NCI-H510A (cell line): ENCODE data around the gene CHN2.

Experiments used
- DNase-seq: peaks from one replicate; lab custom pipeline; 2025; lab: John Stamatoyannopoulos, UW

The CHN2 gene

DNA sequence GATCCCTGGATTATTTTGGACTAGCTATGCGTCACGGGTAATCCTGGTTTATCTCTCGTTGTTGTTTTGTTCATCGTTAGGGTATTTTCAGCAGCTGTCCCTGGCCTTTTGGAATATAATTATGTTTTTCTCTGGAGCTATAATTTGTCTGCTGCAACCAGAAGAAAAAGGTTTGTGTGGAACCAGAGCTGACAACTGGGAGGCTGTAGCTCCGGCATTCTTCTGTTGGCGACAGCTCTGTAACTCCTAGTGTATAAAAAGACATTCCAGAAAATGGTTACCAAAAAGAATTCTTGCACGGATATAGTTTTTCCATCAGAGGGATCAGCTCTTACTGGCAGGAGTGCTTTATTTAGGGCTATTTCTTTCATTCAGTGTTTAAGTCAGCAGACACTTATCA is 238.1 kb downstream of the CHN2 start:
- no peak for DNase-seq

DNA sequence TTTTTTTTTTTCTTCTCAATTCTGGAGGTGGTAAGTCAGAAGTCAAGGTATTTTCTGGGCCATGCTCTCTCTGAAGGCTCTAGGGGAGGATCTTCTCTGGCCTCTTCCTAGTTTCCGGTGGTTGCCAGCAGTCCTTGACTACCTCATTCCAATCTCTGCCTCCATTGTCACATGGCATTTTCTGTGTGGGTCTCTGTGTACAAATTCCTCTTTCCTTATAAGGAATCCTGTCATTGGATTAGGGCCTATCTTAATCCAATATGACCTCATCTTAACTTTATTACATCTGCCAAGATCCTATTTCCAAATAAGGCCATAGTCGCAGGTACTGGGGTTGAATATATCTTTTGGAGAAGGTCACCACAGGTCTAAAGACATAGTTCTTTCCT is 239.8 kb downstream of the CHN2 start:
- DNase-seq, result no peak

DNA sequence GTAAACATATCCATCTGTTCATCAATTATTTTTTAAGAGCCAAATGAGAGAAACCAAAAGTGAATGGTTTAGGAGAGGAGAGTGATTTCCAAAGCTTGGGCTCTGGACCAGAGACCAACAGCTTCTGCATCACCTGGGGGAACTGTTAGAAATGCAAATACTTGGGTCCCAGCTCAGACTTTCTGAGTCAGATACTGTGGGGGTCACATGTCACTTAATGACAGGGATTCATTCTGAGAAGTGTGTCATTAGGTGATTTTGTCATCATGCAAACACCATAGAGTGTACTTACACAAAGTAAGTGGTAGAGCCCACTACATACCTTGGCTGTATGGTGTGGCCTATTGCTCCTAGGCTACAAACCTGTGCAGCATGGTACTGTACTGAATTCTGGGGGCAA is 240.6 kb downstream of the CHN2 start:
- DNase-seq, result no peak

DNA sequence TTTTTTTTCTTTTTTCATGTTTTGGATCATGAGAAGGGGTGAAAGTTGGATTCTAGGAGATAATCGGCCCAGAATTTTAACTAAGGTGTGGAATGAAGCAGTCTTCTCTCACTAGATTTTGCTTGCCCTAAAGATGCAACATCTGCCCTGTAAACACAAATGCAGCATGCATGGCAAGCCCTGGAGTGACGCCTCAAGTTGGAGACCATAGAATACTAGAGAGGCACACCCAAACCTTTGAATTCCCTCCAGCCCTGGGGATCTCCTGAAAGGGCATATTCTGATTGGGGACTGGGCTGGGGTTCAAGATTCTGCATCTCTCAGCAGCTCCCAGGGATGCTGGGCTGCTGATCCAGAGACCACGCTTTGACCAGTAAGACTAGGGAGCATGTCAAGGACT is 241.3 kb downstream of the CHN2 start:
- no peak for DNase-seq

DNA sequence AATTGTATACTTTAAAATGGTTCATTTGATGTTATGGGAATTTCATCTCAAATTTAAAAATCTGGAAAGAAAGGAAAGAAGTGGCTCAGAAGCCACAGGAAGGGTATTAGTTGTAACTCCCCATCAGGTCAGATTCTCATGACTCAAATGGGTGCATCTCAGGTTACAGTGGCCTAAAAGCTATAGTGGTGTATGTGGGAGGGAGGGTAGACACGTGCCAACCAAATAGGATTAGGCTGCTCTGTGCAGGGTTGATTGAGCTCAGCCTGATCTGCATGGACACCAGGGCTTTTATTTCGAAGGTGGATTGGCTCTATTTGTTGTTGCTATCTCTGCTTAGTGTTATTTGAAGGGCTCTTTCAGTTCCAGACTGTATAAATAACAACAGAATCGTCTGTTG is 247.6 kb downstream of the CHN2 start:
- peak; percentile 37 for DNase-seq

DNA sequence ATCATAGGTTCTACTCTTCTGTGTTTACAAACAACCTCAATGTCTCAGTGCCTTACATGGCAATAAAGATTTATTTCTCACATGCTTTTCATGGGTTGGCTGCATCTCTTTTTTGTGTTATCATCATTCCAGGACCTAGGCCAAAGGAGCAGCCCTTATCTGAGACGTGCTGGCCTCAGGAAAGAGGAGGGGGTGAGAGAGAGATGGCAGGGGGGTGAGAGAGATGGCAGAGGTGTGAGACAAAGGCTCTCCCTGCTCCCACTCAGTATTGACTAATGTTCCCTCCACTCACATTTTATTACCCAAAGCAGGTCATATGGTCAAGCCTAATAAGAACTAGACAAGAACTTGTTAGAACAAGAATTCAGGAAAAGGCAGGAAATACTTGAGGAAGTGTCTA is 249.0 kb downstream of the CHN2 start:
- no peak for DNase-seq

DNA sequence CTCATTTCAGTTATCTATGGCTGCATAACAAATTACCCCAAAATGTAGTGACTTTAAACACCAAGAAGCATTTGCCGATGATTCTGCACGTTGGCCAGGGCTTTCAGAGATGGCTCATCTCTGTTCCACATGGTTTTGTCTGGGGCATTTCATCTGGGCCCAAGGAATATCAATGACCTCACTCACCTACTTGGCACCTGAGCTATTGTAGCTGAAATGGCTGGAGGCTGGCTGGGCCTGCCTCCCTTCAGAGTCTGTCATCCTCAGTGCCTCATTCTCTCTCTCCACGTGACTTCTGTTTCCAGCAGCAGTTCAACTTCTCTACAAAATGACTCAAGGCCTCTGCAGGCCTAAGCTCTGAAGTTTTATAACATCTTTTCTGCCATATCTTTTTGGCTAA is 249.7 kb downstream of the CHN2 start:
- no peak for DNase-seq

DNA sequence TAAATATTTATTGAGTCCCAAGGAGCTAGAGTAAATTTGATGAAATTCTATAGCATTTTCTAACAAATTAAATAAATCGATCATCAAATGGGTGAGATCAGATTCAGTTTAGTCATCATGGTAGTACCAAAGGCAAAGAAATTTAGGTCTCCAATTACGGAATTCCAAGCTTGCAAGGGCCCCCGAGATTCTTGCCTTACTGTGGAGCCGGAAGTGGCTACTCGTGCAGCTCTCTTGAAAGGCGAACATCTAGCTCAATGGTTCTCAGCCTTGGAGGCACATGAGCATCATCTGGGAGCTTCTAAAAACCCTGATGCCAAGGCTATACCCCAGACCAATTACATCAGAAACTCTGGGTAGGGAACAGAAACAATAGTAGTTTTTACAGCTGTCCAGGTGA is 251.2 kb downstream of the CHN2 start:
- DNase-seq, result no peak

DNA sequence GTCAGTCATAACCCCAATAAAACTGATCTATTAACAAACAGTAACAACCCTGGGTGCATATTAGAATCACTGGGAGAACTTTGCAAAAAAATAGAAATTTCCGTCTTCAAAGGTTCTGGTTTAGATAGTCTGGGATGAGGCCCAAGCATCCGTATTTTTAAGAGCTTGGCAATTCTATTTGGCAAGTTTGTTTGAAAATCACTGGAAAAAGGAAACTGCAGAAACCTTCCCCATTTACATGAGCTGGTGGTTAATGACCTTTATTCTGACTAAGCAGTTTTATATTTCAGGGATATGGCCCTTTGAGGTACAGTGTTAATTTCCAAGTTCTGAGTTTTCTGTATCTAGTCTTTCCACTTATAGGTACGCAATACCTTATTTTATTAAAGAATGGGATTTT is 253.3 kb downstream of the CHN2 start:
- DNase-seq, result no peak

DNA sequence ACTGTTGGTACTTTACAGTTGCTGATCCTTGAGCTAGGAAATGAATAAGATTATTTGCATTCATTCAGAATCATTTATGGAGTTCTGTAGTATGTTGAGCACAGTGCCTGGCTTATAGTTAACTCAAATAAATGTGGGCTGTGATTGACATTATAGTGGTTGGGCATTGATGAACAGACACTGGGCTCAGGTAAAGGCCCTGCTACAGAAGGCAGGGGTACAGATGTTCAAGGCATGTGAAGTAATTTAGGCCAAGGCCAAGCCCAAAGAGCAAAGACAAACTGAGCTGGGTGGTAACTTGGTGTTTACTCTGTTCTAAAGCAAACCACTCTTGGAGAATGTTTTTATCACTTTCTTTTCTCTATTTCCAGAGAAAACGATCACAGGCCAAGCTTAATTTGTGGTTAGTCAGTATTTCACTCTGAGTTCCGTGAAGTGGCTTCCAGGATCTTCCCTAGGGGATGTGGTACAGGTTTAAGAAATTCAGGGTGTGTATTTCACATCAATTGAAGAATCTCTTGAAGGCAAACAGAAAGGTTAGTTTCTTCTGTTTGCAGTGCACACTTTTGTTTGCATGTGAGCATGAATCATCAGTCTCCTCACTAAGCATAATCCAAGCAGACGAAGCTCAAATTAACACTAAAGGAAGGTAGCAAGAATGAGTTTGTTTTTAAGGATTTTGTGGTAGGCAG is 255.1 kb downstream of the CHN2 start:
- no peak for DNase-seq

DNA sequence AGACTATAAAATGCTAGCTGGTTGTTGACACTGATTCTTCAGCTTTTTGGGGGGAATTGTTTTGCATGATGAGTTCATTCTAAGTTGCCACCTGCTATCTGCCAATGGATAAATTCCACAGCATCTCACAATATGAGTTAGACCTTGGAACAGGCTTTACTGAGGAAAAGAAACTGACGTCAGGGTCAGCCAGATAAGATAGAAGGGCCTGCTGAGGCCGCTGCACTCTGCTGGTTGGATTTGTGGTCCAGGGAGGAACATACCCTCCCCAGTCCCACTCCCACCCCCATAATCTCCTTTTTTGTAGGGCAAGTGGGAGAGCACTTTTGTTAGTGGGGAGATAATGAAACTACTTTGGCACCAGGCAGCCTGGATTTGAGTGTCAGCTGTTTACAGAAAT is 258.4 kb downstream of the CHN2 start:
- no peak for DNase-seq

DNA sequence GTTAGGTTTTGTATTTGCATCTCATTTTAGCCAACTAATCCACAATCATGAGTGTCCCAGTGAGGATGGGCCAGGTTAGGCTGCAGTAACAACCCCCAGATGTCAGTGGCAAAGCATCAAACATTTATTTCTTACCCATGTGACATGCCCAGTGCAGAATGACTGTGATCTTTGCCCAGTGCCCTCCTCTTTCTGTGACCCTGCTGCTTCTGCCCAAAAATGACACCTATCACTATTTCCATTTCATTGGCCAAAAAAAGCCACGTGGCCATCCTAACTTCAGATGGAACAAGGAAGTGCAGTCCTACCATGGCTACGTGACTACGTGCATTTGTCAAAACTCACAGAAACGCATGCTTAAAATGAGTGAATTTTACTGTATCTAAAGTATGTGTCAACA is 259.9 kb downstream of the CHN2 start:
- DNase-seq, result no peak

DNA sequence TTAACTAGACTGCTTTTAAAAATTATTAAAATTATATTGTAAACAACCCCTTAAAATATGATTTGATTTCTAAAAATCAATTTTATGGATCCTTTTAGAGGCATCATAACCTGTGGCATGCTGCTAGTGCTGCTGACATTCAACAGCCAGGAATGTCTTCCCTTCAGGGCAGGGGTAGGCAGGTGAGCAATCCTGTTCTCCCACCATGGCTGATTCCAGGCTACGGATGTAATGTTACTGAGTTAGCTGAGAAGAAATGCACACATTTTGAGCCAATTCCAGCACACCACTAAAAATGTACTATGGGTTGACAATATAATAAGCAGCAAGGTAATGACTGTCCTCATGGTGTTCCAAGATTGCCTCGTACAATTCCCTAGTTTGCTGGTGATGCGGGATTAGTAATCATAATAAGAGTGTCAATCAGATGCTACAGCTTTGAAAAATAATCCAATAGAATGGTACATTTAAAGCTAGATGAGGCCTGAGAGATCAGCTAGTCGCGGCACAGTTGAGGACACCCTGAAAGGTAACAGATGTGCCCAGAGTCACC is 260.4 kb downstream of the CHN2 start:
- DNase-seq, result no peak

DNA sequence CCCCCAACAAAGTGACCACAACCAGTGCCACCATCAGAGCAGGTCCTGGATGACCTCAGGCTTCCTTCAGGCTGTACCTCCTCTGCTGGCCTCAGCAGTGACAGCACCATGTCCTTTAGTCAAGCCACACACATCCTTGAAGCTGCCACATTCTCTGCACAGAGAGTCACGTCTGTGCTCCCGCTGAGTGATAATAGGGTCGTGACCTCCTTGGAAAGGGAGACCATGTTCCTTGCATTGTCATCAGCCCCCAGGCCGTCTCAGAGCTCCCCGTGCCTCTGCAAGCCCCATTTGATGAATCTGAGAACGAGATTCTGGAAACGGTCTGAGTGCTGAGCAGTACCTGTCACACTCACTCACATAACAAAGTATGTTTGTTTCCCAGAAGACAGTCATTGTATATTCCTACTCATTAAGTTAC is 262.6 kb downstream of the CHN2 start:
- no peak for DNase-seq

DNA sequence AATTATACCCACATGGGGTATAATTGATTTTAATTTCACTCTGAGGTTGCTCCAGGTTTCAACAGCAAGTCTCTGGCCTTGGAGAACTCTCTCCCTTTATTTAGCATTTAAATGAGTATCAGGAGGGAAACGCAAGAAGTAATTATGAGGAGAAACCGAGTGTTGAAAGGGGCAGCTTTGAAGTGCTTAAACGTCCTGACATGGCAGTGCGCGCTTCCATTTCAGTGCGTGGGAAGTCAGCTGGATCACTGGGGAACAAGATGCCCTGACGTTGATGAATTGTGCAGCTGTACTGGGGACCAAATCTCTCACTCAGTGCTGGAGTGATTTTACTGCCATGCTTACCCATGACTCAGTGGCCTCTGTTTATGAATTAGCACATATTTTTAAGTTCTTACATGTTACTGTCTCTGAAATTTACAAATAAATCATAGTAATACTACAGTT is 263.0 kb downstream of the CHN2 start:
- DNase-seq, result no peak

DNA sequence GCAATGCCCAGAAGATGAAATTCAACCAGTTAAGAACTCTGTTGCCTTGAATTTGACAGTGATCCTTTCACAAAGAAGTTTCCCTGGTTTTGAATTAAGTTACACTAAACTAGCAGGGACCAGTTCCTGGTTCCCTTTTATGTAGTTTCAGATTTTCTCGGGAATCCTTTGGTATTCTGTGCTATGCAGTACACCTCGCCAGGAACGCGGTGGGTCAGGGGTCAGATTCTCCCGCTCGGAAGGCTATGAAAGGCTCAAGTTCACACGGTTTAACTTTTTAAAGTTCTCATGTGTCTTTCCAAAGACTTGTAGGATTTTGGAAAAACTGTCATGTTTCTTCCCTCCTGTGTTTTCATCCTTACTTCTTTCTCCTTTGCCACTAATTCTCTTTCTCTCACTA is 264.4 kb downstream of the CHN2 start:
- no peak for DNase-seq

DNA sequence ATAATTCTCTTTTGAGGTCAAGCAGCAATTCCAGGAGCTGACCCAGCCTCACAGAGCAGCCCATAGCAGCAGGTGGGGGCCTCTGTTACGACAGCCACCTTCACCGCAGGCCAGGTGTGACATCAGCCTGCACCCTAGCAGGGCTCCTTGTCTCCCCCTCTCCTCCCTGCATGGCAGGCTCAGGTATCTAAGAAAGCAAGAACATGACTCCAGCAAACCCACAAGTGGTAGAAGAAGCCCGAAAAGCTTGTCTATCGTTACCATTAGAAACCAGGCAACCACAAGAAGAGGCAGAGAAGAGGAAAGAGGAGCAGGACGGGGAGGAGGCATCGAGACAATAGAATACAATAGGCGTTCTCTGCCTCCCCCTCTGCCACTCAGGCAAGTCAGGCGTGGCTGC is 265.0 kb downstream of the CHN2 start:
- DNase-seq, result no peak

DNA sequence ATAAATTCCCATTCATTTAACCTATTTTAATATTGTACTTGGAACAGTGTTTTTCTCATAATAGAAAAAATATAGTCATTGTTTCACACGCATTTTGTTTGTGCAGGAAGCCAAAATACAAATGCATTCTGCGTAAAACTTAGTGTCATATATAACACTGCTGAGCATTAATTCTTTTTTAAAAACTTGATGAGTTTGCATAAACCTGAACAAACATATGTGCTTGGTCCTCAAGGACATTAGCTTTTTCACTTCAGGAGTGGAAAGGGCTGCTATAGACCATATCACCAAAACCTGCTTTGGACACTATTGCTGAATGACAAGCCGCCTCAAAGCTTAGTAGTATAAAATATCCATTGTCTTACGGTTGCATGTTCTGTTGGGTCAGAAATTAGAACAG is 267.4 kb downstream of the CHN2 start:
- no peak for DNase-seq

DNA sequence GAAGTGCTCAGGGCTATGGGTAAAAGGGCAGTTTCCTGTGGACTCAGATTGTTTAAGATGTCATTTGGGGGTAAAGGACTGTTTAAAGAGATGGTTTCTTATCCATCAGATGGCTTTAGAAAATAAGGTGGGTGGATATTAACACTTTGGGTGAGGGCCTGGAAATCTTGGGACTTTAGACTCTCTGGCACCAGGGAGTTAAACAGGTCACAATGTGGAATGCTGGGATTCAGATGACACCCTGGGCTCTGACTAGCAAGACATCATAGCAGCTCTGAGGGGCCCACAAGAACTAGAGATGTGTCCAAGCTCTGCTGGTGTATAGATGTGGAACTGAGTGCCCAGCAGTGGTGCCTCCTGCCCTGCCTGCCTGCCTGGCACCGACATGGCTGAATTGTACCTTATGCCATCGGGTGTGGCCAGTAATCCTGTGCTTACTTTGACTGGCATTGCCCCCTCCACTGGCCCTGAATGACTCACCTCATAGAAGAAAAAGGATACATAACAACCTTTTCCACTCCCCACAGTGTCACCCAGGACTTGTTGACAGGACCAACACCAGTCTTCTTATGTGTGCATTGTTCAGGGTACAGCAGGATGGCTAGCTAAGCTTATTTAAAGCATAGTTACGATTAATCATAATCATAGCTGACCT is 269.1 kb downstream of the CHN2 start:
- DNase-seq, result no peak

DNA sequence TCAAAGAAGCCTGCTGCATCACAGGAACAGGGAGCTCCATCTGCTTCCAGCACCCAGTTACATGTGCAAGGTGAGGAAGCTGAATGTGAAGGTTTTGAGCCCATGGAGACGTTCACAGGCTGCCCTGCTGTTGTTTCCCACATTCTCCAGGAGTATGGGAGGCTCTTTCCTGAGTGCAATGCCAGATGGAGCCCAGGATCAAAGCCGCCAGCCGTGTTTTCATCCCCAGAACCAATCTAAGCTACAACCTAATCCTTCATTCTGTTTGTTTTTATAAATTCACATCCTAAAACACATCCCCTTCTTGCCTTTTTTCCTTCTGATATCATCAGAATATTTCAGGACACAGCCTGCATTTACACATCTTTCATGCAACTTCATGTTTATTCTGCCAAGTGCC is 270.2 kb downstream of the CHN2 start:
- DNase-seq, result no peak

DNA sequence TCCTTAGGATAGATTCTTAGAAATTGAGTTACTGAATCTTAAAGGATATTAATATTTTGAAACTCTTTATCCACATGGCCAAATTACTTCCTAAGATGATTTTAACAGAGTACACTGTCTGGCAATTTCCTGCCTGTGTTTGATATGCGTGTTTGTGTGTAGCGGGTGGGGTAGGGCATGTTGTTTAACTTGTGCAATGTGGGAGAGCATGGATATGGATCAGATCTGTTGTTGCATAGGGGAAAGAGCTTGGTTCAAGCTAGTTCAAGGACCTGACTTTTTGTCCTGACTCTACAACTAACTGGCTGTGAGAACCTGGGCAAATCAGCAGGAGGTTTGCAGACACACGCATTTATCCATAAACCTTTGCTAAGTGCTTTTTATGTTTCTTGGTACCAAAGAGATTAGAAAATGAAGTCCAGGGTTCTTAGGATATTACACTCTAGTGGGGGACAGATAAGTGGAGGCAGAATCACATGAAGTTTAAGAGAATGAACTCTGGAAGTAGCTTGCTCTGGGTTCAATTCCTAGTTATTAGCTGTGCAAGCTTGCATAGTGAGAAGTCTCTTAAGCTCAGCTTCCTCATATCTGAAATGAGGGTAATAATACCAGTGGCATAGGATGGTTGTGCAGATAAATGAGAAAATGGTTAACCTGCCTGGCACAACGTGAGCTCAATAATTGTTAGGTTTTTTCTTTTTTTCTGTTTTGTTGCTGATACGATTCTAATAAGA is 272.8 kb downstream of the CHN2 start:
- DNase-seq, result no peak

DNA sequence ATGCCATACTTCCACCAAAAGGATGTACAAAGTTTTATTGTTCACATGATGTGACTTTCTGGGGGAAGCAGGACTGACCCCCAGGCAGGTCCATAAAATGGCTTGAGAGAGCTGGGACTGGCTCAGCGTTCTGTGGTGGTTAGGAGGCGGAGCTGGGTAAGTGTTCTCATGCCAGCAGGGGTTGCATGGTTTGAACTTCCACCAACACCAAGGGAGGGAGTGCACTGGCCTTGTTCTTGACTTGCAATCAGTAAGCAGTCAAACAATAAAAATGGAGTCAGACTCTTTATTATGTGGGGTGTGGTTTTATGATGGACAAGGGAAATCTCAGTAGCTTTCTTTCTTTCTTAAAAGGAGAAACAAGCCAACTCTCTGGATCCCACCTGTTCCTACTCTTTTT is 273.6 kb downstream of the CHN2 start:
- no peak for DNase-seq

DNA sequence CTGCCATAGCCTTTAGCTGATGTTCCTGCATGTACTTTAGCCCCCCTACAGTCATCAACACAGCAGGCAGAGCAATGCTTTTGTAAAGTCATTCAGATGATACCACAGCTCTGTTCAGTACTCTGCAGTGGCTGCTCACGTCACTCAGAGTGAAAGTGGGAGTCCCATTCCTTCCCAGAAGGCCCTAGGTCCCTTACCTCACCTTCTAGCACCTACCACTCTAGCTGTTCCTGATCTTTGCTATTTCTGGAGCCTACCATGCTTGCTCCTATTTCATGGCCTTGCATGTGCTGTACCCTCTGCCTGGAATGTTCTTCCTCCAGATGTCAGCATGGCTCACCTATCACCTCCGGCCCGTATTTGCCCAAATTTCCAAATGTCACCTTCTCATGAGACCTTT is 274.7 kb downstream of the CHN2 start:
- DNase-seq, result no peak
